Amniotic stem cell (primary cell): ENCODE measurements around the gene MCF2L.
A peak's percentile ranks its signal among the peaks of the same experiment; 100 is the strongest.

Source experiments
- DNase-seq: peaks from one replicate; lab custom pipeline; 2025; lab: John Stamatoyannopoulos, UW

The MCF2L gene

GRCh38 chr13:113031465-113031864, 62.5 kb downstream of the MCF2L start:
- DNase-seq: no peak

- DNase-seq: no peak
These were observed 63.3 kb downstream of the MCF2L start for GRCh38 chr13:113032291-113032690.

GRCh38 chr13:113033054-113033850, 64.2 kb downstream of the MCF2L start:
- DNase-seq: no peak

- peak; percentile 45 for DNase-seq
These were observed 65.6 kb downstream of the MCF2L start for GRCh38 chr13:113034451-113035212.

- no peak for DNase-seq
These were observed 66.3 kb downstream of the MCF2L start for GRCh38 chr13:113035213-113035800.

- DNase-seq: no peak
These were observed 67.4 kb downstream of the MCF2L start for GRCh38 chr13:113036401-113036800.

GRCh38 chr13:113040031-113040430, 71.0 kb downstream of the MCF2L start:
- DNase-seq: no peak

GRCh38 chr13:113040597-113041292, 71.7 kb downstream of the MCF2L start:
- no peak for DNase-seq

GRCh38 chr13:113041293-113041690, 72.3 kb downstream of the MCF2L start:
- no peak for DNase-seq

- DNase-seq: no peak
These were observed 72.9 kb downstream of the MCF2L start for GRCh38 chr13:113041896-113042295.

- no peak for DNase-seq
These were observed 73.4 kb downstream of the MCF2L start for GRCh38 chr13:113042456-113042855.

GRCh38 chr13:113043001-113043630, 74.1 kb downstream of the MCF2L start:
- no peak for DNase-seq

GRCh38 chr13:113043931-113044330, 74.9 kb downstream of the MCF2L start:
- no peak for DNase-seq

- DNase-seq: no peak
These were observed 75.5 kb downstream of the MCF2L start for GRCh38 chr13:113044391-113045114.

- no peak for DNase-seq
These were observed 76.5 kb downstream of the MCF2L start for GRCh38 chr13:113045251-113046127.

GRCh38 chr13:113046128-113046882, 77.3 kb downstream of the MCF2L start:
- no peak for DNase-seq

- no peak for DNase-seq
These were observed 77.8 kb downstream of the MCF2L start for GRCh38 chr13:113046883-113047244.

- no peak for DNase-seq
These were observed 78.6 kb downstream of the MCF2L start for GRCh38 chr13:113047587-113047986.

- DNase-seq: no peak
These were observed 79.8 kb downstream of the MCF2L start for GRCh38 chr13:113048766-113049165.
